GM10847 (cell line): ENCODE measurements around the gene DDX49.

Source experiments
- POLR2A ChIP-seq: IDR thresholded peaks from 2 replicates; pipeline ENCODE4 v1.6.1; 2011; ENCODE audit not compliant: insufficient read length; ENCODE audit errors: extremely low read depth

Gene DDX49, protein sequence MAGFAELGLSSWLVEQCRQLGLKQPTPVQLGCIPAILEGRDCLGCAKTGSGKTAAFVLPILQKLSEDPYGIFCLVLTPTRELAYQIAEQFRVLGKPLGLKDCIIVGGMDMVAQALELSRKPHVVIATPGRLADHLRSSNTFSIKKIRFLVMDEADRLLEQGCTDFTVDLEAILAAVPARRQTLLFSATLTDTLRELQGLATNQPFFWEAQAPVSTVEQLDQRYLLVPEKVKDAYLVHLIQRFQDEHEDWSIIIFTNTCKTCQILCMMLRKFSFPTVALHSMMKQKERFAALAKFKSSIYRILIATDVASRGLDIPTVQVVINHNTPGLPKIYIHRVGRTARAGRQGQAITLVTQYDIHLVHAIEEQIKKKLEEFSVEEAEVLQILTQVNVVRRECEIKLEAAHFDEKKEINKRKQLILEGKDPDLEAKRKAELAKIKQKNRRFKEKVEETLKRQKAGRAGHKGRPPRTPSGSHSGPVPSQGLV

DNA sequence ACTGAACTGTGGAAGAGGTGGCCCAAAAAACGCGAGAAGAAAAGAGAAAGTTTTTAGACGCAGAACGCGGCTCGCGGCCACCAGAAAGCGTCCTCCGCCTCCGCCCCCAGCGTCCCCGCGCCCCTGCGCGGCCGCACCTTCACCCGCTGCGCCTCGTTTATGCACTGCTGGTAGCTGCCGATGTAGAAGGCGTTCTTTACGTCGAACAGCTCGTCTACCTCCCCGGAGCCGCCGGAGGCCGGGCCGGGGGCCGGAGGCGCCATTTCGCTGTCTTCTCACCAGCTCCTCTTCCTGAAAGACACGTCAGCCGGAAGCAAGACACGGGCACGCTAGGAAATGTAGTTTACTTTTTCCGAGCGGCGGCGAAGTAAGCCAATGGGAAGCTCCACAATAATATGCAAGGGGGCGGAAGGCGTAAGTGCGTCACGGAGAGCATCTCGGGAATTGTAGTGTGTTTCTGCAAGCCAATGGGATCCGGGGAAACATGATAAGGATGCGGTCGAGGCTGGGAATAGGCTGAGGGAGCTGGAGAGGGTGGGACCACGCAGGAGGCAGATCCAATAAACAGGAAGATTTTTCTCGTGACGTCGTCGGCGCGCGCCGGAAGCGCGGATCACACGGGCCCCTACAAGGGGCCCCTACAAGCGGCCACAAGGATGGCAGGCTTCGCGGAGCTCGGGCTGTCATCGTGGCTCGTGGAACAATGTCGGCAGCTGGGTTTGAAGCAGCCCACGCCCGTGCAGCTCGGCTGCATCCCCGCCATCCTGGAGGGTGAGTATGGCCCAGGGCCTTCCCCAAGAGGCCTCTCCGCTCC lies at the start of gene DDX49, which contains the start of gene COPE:
DDX49 (plus strand) TSS at position 630 of the 814 bp plus-strand sequence; CDS start at position 657, 27 bp downstream.
COPE (minus strand) TSS at position 302 of the 814 bp plus-strand sequence; CDS start at position 263, 39 bp downstream.
- TF ChIP-seq POLR2A = peak; percentile 86

- TF ChIP-seq POLR2A = no peak
Observed at GRCh38 chr19:18869781-18870530, 49.6 kb upstream of the DDX49 start.

DNA sequence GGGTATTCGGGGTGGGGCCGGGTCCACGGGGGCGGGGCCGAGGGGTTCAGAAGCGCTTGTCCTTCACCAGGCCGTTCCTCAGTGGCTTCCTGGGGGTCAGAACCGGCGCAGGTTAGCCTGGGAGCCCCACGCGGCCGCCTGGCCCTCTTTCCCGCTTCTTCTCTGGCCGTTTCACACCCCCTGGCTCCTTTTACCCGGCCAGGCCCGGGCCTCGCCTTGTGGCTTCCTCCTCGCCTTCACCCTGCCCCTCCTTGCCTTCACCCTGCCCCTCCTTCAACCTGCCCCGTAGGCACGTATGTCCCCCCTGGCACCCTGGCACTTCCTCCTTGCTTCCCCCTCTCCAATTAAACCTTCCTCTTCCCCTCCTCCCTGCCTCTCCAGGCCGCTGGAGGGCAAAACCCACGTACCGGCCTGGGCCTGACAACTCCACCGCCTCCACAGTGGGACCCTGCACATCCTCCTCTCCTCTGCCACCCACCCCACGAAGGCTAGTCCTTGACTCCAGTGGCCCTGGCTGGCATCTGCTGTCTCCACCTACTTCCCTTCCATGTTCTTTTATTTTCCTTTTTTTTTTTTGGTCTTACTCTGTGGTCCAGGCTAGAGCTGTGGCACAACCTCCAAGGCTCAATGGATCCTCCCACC lies 48.9 kb upstream of the DDX49 start:
- TF ChIP-seq POLR2A = no peak

DNA sequence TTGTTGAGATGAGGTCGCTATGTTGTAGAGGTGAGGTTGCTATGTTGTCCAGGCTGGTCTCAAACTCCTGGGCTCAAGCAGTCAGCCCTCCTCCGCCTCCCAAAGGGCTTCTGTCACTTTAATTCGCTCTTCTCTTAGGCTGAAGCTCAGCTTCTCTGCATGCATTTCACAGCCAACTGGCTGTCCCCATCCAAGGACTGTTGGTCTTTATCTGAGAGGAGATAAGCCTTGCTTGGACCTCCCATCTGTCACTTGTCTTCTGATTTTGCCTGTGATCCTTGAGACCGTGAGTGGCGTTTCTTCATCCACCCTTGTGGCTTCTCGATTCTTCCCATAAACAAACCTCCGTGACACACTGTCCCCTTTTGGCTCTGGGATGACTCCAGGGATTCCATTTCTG lies 48.0 kb upstream of the DDX49 start:
- no peak for TF ChIP-seq POLR2A

- TF ChIP-seq POLR2A = no peak
Observed at GRCh38 chr19:18875726-18876125, 43.8 kb upstream of the DDX49 start.

GRCh38 chr19:18876865-18877264 lies 42.6 kb upstream of the DDX49 start:
- TF ChIP-seq POLR2A = no peak

DNA sequence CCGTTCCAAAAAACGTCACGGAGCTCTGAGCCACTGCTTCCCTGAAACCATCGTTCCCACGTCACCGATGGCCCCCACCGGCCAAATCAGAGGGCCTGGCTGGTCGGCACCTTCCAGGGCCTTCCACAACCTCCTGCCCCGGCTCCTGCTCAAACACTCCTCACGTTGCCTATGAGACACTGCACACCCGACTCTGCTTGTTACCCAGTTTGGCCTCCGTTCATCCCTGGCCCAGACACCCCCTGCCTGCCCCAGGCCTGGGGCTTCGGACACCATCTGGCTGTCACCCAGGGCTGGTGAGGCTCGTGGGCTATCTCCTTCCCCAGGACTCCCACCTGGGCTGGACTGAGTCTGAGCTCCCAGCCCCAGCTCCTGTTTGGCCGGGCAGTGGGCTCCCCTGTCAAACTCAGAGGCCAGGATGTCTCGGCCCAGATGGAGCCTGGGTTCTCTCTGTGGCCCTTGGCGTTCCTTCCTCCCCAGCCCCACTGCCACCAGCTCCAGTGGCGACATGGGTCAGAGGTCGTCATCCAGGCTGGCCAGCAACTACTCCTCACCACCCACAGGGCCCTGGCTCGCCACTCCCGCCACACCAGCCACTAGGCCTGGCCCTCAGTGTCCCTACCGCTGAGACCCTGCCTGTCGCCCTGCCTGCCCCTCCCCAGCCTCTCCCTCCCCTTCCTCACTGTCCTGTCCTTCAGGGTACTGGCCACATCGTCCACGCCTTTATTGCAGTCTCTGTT lies 41.3 kb upstream of the DDX49 start:
- TF ChIP-seq POLR2A = no peak

DNA sequence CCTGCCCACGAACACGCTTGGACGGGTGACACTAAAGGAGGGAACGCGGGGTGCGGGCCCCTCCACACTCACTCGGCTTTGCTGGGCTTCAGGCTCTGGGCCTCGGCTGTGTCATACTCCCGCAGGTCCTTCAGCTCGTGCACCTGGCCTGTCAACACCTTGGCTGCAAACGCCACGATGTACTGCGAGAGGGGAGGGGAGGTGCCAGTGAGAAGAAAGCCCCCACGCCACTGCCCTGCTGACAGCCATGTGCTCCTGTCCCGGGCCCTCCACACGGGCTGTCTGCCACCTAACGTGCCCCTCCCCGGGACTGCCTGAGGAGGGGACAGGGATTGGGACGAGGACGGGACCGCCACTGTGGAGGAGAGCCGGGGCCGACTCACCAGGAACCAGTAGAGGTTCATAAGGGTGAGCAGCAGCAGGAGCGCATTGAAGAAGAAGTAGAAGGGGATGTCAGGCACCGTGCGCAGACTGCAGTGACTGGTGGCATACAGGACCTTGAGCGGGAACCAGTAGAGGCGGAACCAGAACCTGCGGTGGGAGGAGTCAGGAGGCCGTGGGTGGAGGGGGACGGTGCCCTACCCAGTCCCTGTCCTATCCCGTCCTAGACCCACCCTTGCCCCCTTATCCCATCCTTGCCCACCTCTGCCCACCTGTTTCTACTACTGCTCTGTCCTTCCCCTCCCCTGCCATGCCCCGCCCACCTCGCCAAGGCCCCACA lies 40.5 kb upstream of the DDX49 start:
- TF ChIP-seq POLR2A = no peak

GRCh38 chr19:18879579-18880373 lies 39.7 kb upstream of the DDX49 start:
- no peak for TF ChIP-seq POLR2A

DNA sequence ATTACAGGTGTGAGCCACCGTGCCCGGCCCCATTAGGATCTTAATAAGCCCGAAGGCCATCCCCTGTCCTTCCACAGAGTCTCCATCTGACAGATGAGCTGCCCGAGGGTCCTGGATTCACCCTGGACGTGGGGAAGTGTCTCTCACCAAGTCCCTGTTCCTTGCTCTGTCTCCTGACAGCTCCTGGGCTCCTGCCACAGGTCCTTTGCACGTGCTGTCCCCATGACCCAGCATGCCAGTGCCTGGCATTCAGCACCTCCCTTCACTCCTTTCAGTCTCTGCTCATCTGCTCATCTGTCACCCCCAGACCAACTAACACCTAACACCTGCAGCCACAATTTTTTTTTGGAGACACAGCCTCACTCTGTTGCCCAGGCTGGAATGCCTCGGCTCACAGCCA lies 38.0 kb upstream of the DDX49 start:
- TF ChIP-seq POLR2A = no peak

DNA sequence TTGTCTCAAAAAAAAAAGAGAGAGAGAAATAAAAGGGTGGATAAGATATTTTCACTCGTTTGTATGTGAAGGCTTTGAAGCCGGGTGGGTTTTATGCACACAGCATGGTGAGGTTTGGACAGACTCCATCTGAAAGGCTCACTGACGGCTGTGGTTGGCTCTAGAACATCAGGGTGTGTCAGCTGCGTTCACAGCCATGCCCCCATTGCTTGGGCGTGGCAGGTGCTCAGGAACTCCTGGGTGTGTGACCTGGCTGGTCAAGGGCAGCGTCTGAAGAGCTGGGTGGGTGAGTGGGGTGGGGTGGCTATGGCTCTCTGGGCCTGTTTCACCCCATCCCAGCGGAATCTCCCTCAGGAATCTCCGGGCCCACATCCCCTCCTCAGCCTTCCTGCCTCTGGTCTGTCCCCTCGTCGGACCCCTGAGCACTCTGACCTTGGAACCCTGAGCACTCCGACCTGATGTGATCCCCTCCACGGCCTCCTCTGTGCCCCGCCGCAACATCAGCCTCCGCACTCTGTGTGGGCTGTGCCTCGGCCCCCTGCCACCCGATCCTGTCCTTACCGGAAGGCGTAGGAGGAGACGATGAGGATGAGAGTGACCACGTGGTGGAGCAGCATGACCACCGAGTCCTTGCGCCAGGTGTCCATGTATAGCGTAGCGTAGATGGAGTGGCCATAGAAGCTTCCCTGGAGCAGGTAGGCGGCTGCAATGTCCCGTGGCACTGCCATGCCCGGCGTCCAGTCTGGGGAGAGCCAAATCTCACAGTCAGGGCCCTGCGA lies 35.8 kb upstream of the DDX49 start:
- TF ChIP-seq POLR2A = no peak

DNA sequence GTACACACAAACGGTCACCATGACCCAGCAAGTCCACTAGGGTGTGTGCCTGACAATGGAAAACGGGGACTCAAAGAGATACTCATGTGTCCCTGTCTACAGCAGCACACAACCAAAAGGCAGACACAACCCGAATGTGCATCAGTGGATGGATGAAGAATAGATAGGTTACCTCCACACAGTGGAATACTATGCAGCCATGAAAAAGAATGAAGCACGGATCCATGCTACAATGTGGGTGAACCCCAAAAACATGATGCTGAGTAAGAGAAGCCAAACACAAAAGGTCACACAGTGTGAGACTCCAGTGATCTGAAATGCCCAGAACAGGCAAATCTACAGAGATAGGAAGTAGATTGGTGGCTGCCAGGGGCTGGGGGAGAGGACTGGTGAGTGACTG lies 32.5 kb upstream of the DDX49 start:
- TF ChIP-seq POLR2A = no peak
